Upper lobe of left lung (tissue), 4 donors: ENCODE results near the gene GCK.

ENCODE experiments used
- CTCF ChIP-seq, 6 experiments: fragments of 450-650 bp in 4 of 6; fragments of 200-600 bp in 2 of 6; sonication (generic) in 2 of 6; IDR thresholded peaks; one replicate each; pipeline ENCODE4 v1.5.1; 2016 to 2019; ENCODE audit warnings: antibody characterized with exemption in 6 of 6
- EP300 ChIP-seq, 4 donors: sonication (generic); formaldehyde crosslinking; IDR thresholded peaks; one replicate each; pipeline ENCODE4 v1.5.1; 2017; ENCODE audit warnings: antibody characterized with exemption in 4 of 4, control low read depth in 2 of 4
- POLR2A ChIP-seq, 4 donors: fragments of 450-650 bp; IDR thresholded peaks; one replicate each; pipeline ENCODE4 v1.5.1; 2016 to 2017; ENCODE audit warnings: antibody characterized with exemption in 4 of 4, mild to moderate bottlenecking in 2 of 4
- POLR2AphosphoS5 ChIP-seq, 2 donors: sonication (generic); formaldehyde crosslinking; IDR thresholded peaks; one replicate each; pipeline ENCODE4 v1.5.1; 2017; ENCODE audit warnings: antibody characterized with exemption in 2 of 2

- no peak for TF ChIP-seq CTCF (IDR thresholded peaks at IDR 0.05)
- no peak for TF ChIP-seq POLR2A (IDR thresholded peaks at IDR 0.05)
- no peak for TF ChIP-seq POLR2AphosphoS5 (IDR thresholded peaks at IDR 0.05)
- no peak for TF ChIP-seq EP300 (IDR thresholded peaks at IDR 0.05)
These were observed 74.5 kb downstream of the GCK start for GRCh38 chr7:44114586-44115310.
